Astrocyte (in vitro differentiated cells and primary cell): ENCODE measurements around the gene ATP1B2.

Experiments used
- CTCF ChIP-seq: IDR thresholded peaks from 2 replicates; pipeline ENCODE4 v1.5.1; 2011; ENCODE audit warnings: low read depth, mild to moderate bottlenecking, inconsistent platforms, low read length, moderate library complexity; ENCODE audit not compliant: insufficient read depth
- EZH2 ChIP-seq: IDR thresholded peaks from 2 replicates; pipeline ENCODE4 v1.6.1; 2012; ENCODE audit warnings: mild to moderate bottlenecking, low read length, inconsistent platforms; ENCODE audit not compliant: insufficient read depth

DNA sequence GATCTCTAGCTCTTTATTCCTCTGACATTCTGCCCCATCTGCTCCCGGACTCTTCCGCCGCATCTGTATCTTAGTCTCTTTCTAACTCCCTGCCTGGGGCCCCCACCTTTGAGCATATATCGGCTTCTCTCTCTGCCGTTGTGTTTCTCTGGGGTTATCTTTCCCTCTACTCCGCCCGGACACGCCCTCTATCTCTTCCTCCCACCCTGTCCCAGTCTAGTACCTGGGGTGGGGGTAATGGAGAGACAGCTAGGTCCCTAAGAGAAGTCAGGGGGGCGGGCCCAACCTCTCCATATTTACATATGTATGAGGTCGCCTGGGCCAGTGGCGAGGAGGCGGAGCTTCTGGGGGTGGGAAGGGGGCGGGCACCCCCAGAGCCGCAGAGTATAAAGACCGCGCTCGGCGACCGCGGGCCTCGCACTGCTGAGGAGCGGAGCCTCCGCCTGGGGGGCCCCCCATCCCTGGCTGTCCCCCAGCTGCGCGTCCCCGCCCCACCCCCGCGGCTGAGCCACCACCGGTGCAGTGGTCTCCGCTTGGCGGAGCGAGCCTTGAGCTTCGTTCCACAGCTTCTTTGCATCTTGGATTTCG is at the start of gene ATP1B2:
- TF ChIP-seq CTCF (no peak), EZH2 (no peak)
